Vagina (tissue), 2 donors: ENCODE data around the gene SYNPR. TPM values are rescaled to one million over a fixed set of nuclear protein-coding genes. Genes with fewer than 3 reads are reported as not detected.

ENCODE experiments used
- DNase-seq, 2 donors: peaks; one replicate each; pipeline ENCODE4 v3.0.0-alpha.2; 2017; ENCODE audit errors: extremely low spot score in 2 of 2
- H3K27ac ChIP-seq: fragments of 200-600 bp; sonication (generic); one replicate; pipeline ENCODE4 v1.5.1; 2019
- H3K27me3 ChIP-seq: fragments of 200-600 bp; sonication (generic); one replicate; pipeline ENCODE4 v1.5.1; 2019
- H3K36me3 ChIP-seq, 2 donors: fragments of 200-600 bp; sonication (generic); one replicate each; pipeline ENCODE4 v1.5.1; 2017 to 2019
- H3K4me1 ChIP-seq: fragments of 200-600 bp; sonication (generic); one replicate; pipeline ENCODE4 v1.5.1; 2019
- H3K4me3 ChIP-seq, 2 donors: fragments of 200-600 bp; sonication (generic); 1 replicate in 1 of 2; 2 replicates in 1 of 2; pipeline ENCODE4 v1.5.1; 2016 to 2019
- H3K9me3 ChIP-seq: fragments of 200-600 bp; sonication (generic); one replicate; pipeline ENCODE4 v1.5.1; 2019
- POLR2A ChIP-seq, 2 donors: fragments of 450-650 bp; IDR thresholded peaks; one replicate each; pipeline ENCODE4 v1.6.1; 2017; ENCODE audit warnings: antibody characterized with exemption in 2 of 2, mild to moderate bottlenecking in 2 of 2, moderate library complexity in 2 of 2
- POLR2AphosphoS5 ChIP-seq, 2 donors: sonication (generic); formaldehyde crosslinking; IDR thresholded peaks; one replicate each; pipeline ENCODE4 v1.9.0; 2017; ENCODE audit warnings: antibody characterized with exemption in 2 of 2, mild to moderate bottlenecking in 2 of 2, low read depth in 1 of 2; ENCODE audit not compliant: insufficient read depth in 1 of 2
- intact Hi-C: fragments of 100-400 bp; cut with DNase I; formaldehyde crosslinking; loops from one replicate; pipeline ENCODE4 v1.15.1; 2023
- total RNA-seq: library from RNA; depleted of rRNA; stranded (reverse); fragments of >200 nt; gene quantifications from one replicate; pipeline ENCODE4 v1.2.3, GENCODE V29; 2016
- TF ChIP-seq, protein P1 (sequence below), 3 experiments: fragments of 450-650 bp in 2 of 3; fragments of 200-600 bp in 1 of 3; sonication (generic) in 1 of 3; IDR thresholded peaks; one replicate each; pipeline ENCODE4 v1.5.1; 2017 to 2019; ENCODE audit warnings: antibody characterized with exemption in 3 of 3, mild to moderate bottlenecking in 2 of 3, moderate library complexity in 2 of 3

The SYNPR gene
- total RNA-seq: not detected

GRCh38 chr3:63278171-63279004 lies at the start of gene SYNPR:
SYNPR (plus strand) TSS chr3:63278308.
- Histone ChIP-seq H3K4me3 (no peak within 1 kb of the TSS), H3K27ac (no peak within 1 kb of the TSS), H3K9me3 (no peaks in the 10 kb centered on the region), H3K27me3 (peaks cover 4% of the 10 kb centered on the region), H3K36me3 (no peaks in the 10 kb centered on the region), H3K4me1 (no peaks in the 10 kb centered on the region)
- TF ChIP-seq POLR2A (IDR thresholded peaks at IDR 0.05) (no peak), POLR2AphosphoS5 (IDR thresholded peaks at IDR 0.05; ENCODE audit: insufficient read depth in 1 of 2, low read depth in 1 of 2) (no peak)
- TF ChIP-seq, protein P1, sequence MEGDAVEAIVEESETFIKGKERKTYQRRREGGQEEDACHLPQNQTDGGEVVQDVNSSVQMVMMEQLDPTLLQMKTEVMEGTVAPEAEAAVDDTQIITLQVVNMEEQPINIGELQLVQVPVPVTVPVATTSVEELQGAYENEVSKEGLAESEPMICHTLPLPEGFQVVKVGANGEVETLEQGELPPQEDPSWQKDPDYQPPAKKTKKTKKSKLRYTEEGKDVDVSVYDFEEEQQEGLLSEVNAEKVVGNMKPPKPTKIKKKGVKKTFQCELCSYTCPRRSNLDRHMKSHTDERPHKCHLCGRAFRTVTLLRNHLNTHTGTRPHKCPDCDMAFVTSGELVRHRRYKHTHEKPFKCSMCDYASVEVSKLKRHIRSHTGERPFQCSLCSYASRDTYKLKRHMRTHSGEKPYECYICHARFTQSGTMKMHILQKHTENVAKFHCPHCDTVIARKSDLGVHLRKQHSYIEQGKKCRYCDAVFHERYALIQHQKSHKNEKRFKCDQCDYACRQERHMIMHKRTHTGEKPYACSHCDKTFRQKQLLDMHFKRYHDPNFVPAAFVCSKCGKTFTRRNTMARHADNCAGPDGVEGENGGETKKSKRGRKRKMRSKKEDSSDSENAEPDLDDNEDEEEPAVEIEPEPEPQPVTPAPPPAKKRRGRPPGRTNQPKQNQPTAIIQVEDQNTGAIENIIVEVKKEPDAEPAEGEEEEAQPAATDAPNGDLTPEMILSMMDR (IDR thresholded peaks at IDR 0.05): no peak
- intact Hi-C loops: no loop called here
- no peak for DNase-seq

GRCh38 chr3:63228677-63229076 lies 49.4 kb upstream of the SYNPR start:
- intact Hi-C loops: no loop called here
- Histone ChIP-seq H3K4me3 (no peak overlapping the region), H3K27ac (no peak overlapping the region), H3K4me1 (no peaks in the 10 kb centered on the region), H3K36me3 (no peaks in the 10 kb centered on the region), H3K9me3 (no peaks in the 10 kb centered on the region), H3K27me3 (no peaks in the 10 kb centered on the region)
- TF ChIP-seq POLR2AphosphoS5 (IDR thresholded peaks at IDR 0.05; ENCODE audit: insufficient read depth in 1 of 2, low read depth in 1 of 2) (no peak), POLR2A (IDR thresholded peaks at IDR 0.05) (no peak)
- no peak for DNase-seq

- Histone ChIP-seq H3K27ac (no peak overlapping the region), H3K9me3 (no peaks in the 10 kb centered on the region), H3K27me3 (no peaks in the 10 kb centered on the region), H3K4me1 (no peaks in the 10 kb centered on the region), H3K4me3 (no peak overlapping the region), H3K36me3 (no peaks in the 10 kb centered on the region)
- TF ChIP-seq POLR2AphosphoS5 (IDR thresholded peaks at IDR 0.05; ENCODE audit: insufficient read depth in 1 of 2, low read depth in 1 of 2): no peak
- TF ChIP-seq, protein P1 (IDR thresholded peaks at IDR 0.05): no peak
- TF ChIP-seq POLR2A (IDR thresholded peaks at IDR 0.05): no peak
- DNase-seq: no peak
- intact Hi-C loops: no loop called here
These were observed 48.0 kb upstream of the SYNPR start for GRCh38 chr3:63230146-63230545.

- DNase-seq: no peak
- H3K4me3 ChIP-seq: no peak overlapping the region
- no peaks in the 10 kb centered on the region for H3K27me3 ChIP-seq
- H3K27ac ChIP-seq: no peak overlapping the region
- no peaks in the 10 kb centered on the region for H3K4me1 ChIP-seq
- intact Hi-C loops: no loop called here
- TF ChIP-seq POLR2AphosphoS5 (IDR thresholded peaks at IDR 0.05; ENCODE audit: insufficient read depth in 1 of 2, low read depth in 1 of 2) (no peak), POLR2A (IDR thresholded peaks at IDR 0.05) (no peak)
- TF ChIP-seq, protein P1 (IDR thresholded peaks at IDR 0.05): no peak
- no peaks in the 10 kb centered on the region for H3K9me3 ChIP-seq
- H3K36me3 ChIP-seq: no peaks in the 10 kb centered on the region
These were observed 46.5 kb upstream of the SYNPR start for GRCh38 chr3:63231643-63232042.

- H3K9me3 ChIP-seq: no peaks in the 10 kb centered on the region
- no peak for DNase-seq
- no peaks in the 10 kb centered on the region for H3K27me3 ChIP-seq
- TF ChIP-seq, protein P1 (IDR thresholded peaks at IDR 0.05): no peak
- TF ChIP-seq POLR2AphosphoS5 (IDR thresholded peaks at IDR 0.05; ENCODE audit: insufficient read depth in 1 of 2, low read depth in 1 of 2) (no peak), POLR2A (IDR thresholded peaks at IDR 0.05) (no peak)
- intact Hi-C loops: no loop called here
- no peaks in the 10 kb centered on the region for H3K36me3 ChIP-seq
- H3K4me1 ChIP-seq: no peaks in the 10 kb centered on the region
- no peak overlapping the region for H3K4me3 ChIP-seq
- no peak overlapping the region for H3K27ac ChIP-seq
These were observed 45.2 kb upstream of the SYNPR start for GRCh38 chr3:63232764-63233396.
